Heart right ventricle (tissue), 16 donors: ENCODE results near the gene LRCH1. TPM values are rescaled to one million over a fixed set of nuclear protein-coding genes. Genes with fewer than 3 reads are reported as not detected.

ENCODE experiments used
- ATAC-seq, 8 donors: fragments of 200-7000 bp; cut with Tn5 transposase; one replicate each; pipeline ENCODE4 v1.9.1; 2020; ENCODE audit warnings: mild to moderate bottlenecking in 8 of 8, moderate library complexity in 8 of 8, moderate number of reproducible peaks in 1 of 8
- DNase-seq, 2 donors: peaks; one replicate each; pipeline ENCODE4 v3.0.0-alpha.2; 2020
- H3K27ac ChIP-seq, 10 donors: fragments of 200-600 bp; sonication (generic) in 2 of 10; one replicate each; pipeline versions ENCODE4 v1.5.0 to v1.8.0; 2020 to 2022; ENCODE audit warnings: mild to moderate bottlenecking in 3 of 10
- H3K27me3 ChIP-seq, 7 donors: fragments of 200-600 bp; one replicate each; pipeline ENCODE4 v1.8.0; 2021 to 2022; ENCODE audit warnings: mild to moderate bottlenecking in 2 of 7
- H3K36me3 ChIP-seq, 9 donors: fragments of 200-600 bp; sonication (generic) in 1 of 9; one replicate each; pipeline versions ENCODE4 v1.5.0 to v1.8.0; 2020 to 2022; ENCODE audit warnings: mild to moderate bottlenecking in 2 of 9
- H3K4me1 ChIP-seq, 9 donors: fragments of 200-600 bp; sonication (generic) in 1 of 9; one replicate each; pipeline versions ENCODE4 v1.5.0 to v1.8.0; 2020 to 2022; ENCODE audit warnings: mild to moderate bottlenecking in 4 of 9
- H3K4me3 ChIP-seq, 10 donors: fragments of 200-600 bp; sonication (generic) in 2 of 10; one replicate each; pipeline versions ENCODE4 v1.5.0 to v1.8.0; 2020 to 2022; ENCODE audit warnings: mild to moderate bottlenecking in 7 of 10, moderate library complexity in 2 of 10
- H3K9me3 ChIP-seq, 11 donors: fragments of 200-600 bp in 10 of 11; sonication (generic) in 2 of 11; one replicate each; pipeline versions ENCODE4 v1.5.0 to v1.8.0; 2013 to 2022; ENCODE audit warnings: mild to moderate bottlenecking in 2 of 11, control low read depth in 1 of 11, moderate library complexity in 1 of 11
- CTCF ChIP-seq, 9 donors: fragments of 200-600 bp; sonication (generic) in 2 of 9; IDR thresholded peaks; one replicate each; pipeline versions ENCODE4 v1.5.0 to v1.8.0; 2021 to 2022; ENCODE audit warnings: antibody characterized with exemption in 9 of 9, mild to moderate bottlenecking in 5 of 9, moderate library complexity in 1 of 9
- WGBS, 2 donors: extraction: QIAGEN DNeasy Blood & Tissue Kit; methylation state at CpG; one replicate each; pipeline ENCODE4 v1.1.7; 2013; ENCODE audit warnings: inconsistent platforms in 1 of 2; 5-methylcytosine and 5-hydroxymethylcytosine counted together
- intact Hi-C, 10 donors: fragments of 100-400 bp; cut with DNase I; formaldehyde crosslinking; loops; one replicate each; pipeline versions ENCODE4 v1.11.1 to v1.14.2; 2022
- polyA plus RNA-seq, 2 donors: library from polyadenylated mRNA; stranded (reverse); fragments of 200-250 nt; gene quantifications; one replicate each; pipeline ENCODE4 v1.2.3, GENCODE V29; 2013
- total RNA-seq, 10 donors: library from RNA; stranded (reverse); fragmentation: NEBNext Ultra II Directional in 3 of 10; extraction: Animal tissue kit (Norgen Biotek cat#: 25700) in 3 of 10; gene quantifications; one replicate each; pipeline versions ENCODE4 v1.2.1 to v1.2.4, GENCODE V29; 2021 to 2023
- donor health status: Arrhythmogenic right ventricular cardiomyopathy.
- donor health status: ischemic (EF 13 %, LVEDD 7.1; RV severe dilation, severe dysfunction).
- donor health status: healthy with polysubstance abuse.
- donor health status: DM: no; HTN: yes; CAD: no.
- donor health status: DM: no; HTN: no; CAD: no.
- donor health status: ischemic (EF 25% LVEDD 6.9; RV normal size, moderate dysfunction).
- donor health status: ischemic (EF 25% LVEDD 5.7; RV mildly dilated, moderate dysfunction).
- donor health status: healthy.
- donor health status: DM: yes; HTN: yes; CAD: no.
- donor health status: Ischemic cardiomyopathy.
- donor health status: ischemic (EF 35%, LVEDD 5.7; RV mildly dilated, moderate dysfunction).
- donor health status: nonischemic (EF 11% LVEDD 7.7; RV severe dilation, severe dysfunction).
- donor health status: DM: yes; HTN: yes; CAD: no.
- donor health status: PGD.
- donor health status: ischemic (EF 29% LVEDD 5.4; RV normal size, mild dysfunction).
- donor health status: nonischemic (EF 23%, LVEDD 6.1; RV moderate dilation, normal function).

The LRCH1 gene
- total and polyA plus RNA-seq, 12 donors, result 4.1 to 20.3 (median 13.1) TPM

DNA sequence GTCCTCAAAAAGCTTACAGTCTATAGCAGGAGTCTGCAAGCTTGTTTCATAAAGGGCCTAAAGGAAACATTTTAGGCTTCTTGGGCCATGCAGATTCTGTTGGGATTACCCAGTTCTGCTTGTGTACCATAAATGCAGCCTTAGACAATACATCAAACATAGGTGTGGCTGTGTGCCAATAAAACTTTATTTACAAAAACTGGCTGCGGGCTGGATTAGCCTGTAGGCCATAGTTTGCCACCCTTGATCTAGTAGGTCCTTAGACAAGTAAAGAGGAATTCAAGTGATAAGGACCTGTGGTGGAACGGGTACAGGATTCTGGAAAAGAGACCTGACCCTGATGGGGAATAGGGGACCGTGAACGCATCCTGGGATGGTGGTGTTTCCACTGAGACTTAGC lies 192.1 kb downstream of the LRCH1 start:
- Histone ChIP-seq H3K27me3 (no peaks in the 10 kb centered on the region), H3K9me3 (no peaks in the 10 kb centered on the region), H3K4me1 (peaks cover 0 to 9% (median 0%) of the 10 kb centered on the region in 9 donors), H3K27ac (no peak overlapping the region), H3K36me3 (peaks cover 0 to 99% (median 25%) of the 10 kb centered on the region in 9 donors), H3K4me3 (no peak overlapping the region)
- TF ChIP-seq CTCF (IDR thresholded peaks at IDR 0.05), result no peak
- intact Hi-C loops, result no loop called here
- DNase-seq, result no peak
- ATAC-seq, result no peak
- 99% methylated on average over 4 of the region's 4 CpGs for WGBS, 2 donors

GRCh38 chr13:46745706-46746105 lies 192.7 kb downstream of the LRCH1 start:
- H3K9me3 ChIP-seq, result no peaks in the 10 kb centered on the region
- intact Hi-C loops, result no loop called here

DNA sequence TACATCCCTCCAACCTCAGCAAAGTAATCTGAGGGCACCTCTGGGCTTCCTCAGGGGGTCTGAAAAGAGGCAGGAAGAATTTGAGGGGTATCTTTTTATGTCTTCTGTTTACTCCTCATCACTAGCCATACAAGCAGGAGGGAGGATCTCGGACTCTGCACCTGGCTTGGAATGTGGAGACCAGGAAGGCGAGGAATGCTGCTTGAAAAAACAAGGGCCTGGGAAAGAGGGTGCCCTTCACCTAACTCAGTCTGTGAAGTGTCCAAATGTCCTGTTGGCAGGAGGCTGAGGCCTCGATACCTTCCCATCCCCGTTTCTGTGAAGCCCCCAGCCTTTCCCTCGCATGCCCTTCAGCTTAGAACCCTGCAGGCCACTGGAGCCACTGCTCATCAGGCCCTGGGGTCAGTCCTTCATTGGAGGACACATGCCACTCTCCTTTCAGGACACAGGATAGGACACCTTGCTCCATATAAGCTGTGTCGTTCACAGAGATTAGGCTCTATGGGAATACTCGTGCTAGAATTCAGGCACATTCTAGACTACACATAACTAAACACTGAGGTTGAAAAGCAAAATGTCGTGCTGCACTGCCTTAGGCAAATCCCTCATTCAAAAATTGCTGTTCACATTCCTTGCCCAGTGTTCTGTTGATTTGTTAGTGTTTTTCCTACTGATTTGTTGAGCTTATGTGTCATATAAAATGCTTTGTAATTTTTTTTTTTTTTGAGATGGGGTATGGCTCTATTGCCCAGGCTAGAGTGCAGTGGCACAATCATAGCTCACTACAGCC lies 194.3 kb downstream of the LRCH1 start:
- Histone ChIP-seq H3K9me3 (no peaks in the 10 kb centered on the region), H3K36me3 (peaks cover 0 to 95% (median 23%) of the 10 kb centered on the region in 9 donors), H3K4me3 (no peak overlapping the region), H3K27me3 (no peaks in the 10 kb centered on the region), H3K27ac (no peak overlapping the region), H3K4me1 (peaks cover 0 to 21% (median 0%) of the 10 kb centered on the region in 9 donors)
- TF ChIP-seq CTCF (IDR thresholded peaks at IDR 0.05), result no peak
- ATAC-seq, result no peak
- no peak for DNase-seq
- intact Hi-C loops, result no loop called here
- 93 to 95% methylated on average over 8 of the region's 8 CpGs for WGBS, 2 donors

More at GRCh38 chr13:46745706-46746105, 192.7 kb downstream of the LRCH1 start:
- H3K27me3 ChIP-seq, result no peaks in the 10 kb centered on the region
- DNase-seq (no peak), ATAC-seq (no peak)
- peaks cover 0 to 13% (median 0%) of the 10 kb centered on the region in 9 donors for H3K4me1 ChIP-seq
- no peak overlapping the region for H3K4me3 ChIP-seq
- H3K36me3 ChIP-seq, result peaks cover 0 to 99% (median 32%) of the 10 kb centered on the region in 9 donors
- H3K27ac ChIP-seq, result no peak overlapping the region
- no peak for TF ChIP-seq CTCF (IDR thresholded peaks at IDR 0.05)
- WGBS, 2 donors, result 84 to 85% methylated on average over 4 of the region's 4 CpGs

DNA sequence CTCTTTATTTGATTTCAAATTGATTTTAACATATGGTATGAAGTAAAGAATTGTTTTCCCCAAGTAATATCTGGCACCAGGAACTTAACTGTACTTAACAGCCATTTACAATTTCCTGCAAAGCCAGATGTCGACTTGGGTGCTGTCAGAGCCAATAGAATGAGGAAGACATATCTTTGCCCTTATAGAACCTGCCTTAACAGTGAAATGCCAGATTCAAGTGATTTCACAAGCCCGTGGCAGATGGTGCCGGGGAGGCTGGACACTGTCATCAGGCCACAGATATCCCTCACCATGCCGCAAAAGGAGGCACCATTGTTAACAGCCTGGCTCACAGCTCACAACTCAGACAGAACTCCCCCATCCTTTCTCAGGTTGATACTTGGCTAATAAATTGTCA lies 195.3 kb downstream of the LRCH1 start:
- Histone ChIP-seq H3K36me3 (peaks cover 0 to 94% (median 19%) of the 10 kb centered on the region in 9 donors), H3K4me3 (no peak overlapping the region), H3K4me1 (peaks cover 0 to 23% (median 0%) of the 10 kb centered on the region in 9 donors), H3K27me3 (no peaks in the 10 kb centered on the region), H3K9me3 (no peaks in the 10 kb centered on the region), H3K27ac (no peak overlapping the region)
- DNase-seq (no peak), ATAC-seq (no peak)
- intact Hi-C loops, result no loop called here
- TF ChIP-seq CTCF (IDR thresholded peaks at IDR 0.05), result no peak
- WGBS, 2 donors, result 71 to 79% methylated on average over 4 of the region's 4 CpGs
